HG02678 (cell line): ENCODE data around the gene NUDT22.

ENCODE experiments used
- ATAC-seq: cut with Tn5 transposase; IDR thresholded peaks from one replicate; pipeline ENCODE4 v1.9.1; 2021; ENCODE audit warnings: mild to moderate bottlenecking, moderate library complexity; ENCODE audit not compliant: unreplicated experiment

The NUDT22 gene

GRCh38 chr11:64206457-64207255 is 19.4 kb upstream of the NUDT22 start, which contains the start of gene FERMT3:
TSS of gene FERMT3 (plus strand) at chr11:64206721. CDS start at chr11:64207365, 644 bp downstream.
- ATAC-seq: peak; percentile 44

- ATAC-seq: peak; percentile 57
These were observed 18.6 kb upstream of the NUDT22 start for GRCh38 chr11:64207256-64208085.

GRCh38 chr11:64208086-64208795 is 17.8 kb upstream of the NUDT22 start:
- no peak for ATAC-seq

GRCh38 chr11:64208796-64209562 is 17.1 kb upstream of the NUDT22 start:
- ATAC-seq: no peak

- no peak for ATAC-seq
These were observed 16.6 kb upstream of the NUDT22 start for GRCh38 chr11:64209563-64209843.

- no peak for ATAC-seq
These were observed 15.6 kb upstream of the NUDT22 start for GRCh38 chr11:64210301-64211020.

- no peak for ATAC-seq
These were observed 14.7 kb upstream of the NUDT22 start for GRCh38 chr11:64211181-64211872.

GRCh38 chr11:64216879-64217278 is 9.2 kb upstream of the NUDT22 start:
- ATAC-seq: no peak

GRCh38 chr11:64218628-64219353 is 7.3 kb upstream of the NUDT22 start:
- ATAC-seq: no peak

- ATAC-seq: no peak
These were observed 6.8 kb upstream of the NUDT22 start for GRCh38 chr11:64219354-64219684.

GRCh38 chr11:64219755-64220154 is 6.3 kb upstream of the NUDT22 start:
- ATAC-seq: no peak

- ATAC-seq: no peak
These were observed 5.8 kb upstream of the NUDT22 start for GRCh38 chr11:64220271-64220670.

- ATAC-seq: no peak
These were observed 5.3 kb upstream of the NUDT22 start for GRCh38 chr11:64220798-64221197.

- ATAC-seq: no peak
These were observed 3.4 kb upstream of the NUDT22 start for GRCh38 chr11:64222651-64223000.

GRCh38 chr11:64223001-64223651 is 2.9 kb upstream of the NUDT22 start:
- ATAC-seq: no peak

GRCh38 chr11:64224151-64224890 is 1.8 kb upstream of the NUDT22 start:
- ATAC-seq: no peak

GRCh38 chr11:64224891-64225607 is 1.0 kb upstream of the NUDT22 start:
- no peak for ATAC-seq
